SU-DHL-6 (cell line): Measurements from ENCODE around the gene IP6K3.

Experiments used
- CTCF ChIP-seq: fragments of 200-600 bp; sonication (generic); IDR thresholded peaks from one replicate; pipeline ENCODE4 v1.5.1; 2017; ENCODE audit warnings: antibody characterized with exemption, mild to moderate bottlenecking, low read length, moderate library complexity; ENCODE audit not compliant: insufficient read depth, poor library complexity, severe bottlenecking
- EZH2phosphoT487 ChIP-seq: fragments of 200-600 bp; sonication (generic), shearing (Covaris generic); conservative IDR thresholded peaks from 2 replicates; pipeline ENCODE4 v1.6.1; 2018; ENCODE audit warnings: mild to moderate bottlenecking, antibody characterized with exemption, low read length, moderate library complexity, mixed read lengths

GRCh38 chr6:33770124-33770832 lies 23.6 kb upstream of the IP6K3 start:
- TF ChIP-seq CTCF (no peak), EZH2phosphoT487 (no peak)
